ENCODE measurements around the gene MED31. TPM values are rescaled to one million over a fixed set of nuclear protein-coding genes. Genes with fewer than 3 reads are reported as not detected.

Gene MED31
- total RNA-seq, 2 experiments from 2014 or later: 18.3 TPM

- CTCF ChIA-PET: no interaction called here
- H3K4me3 Mint-ChIP-seq: no peak overlapping the region
- ATAC-seq (no peak), DNase-seq (no peak)
- no peaks in the 10 kb centered on the region for H3K4me1 Mint-ChIP-seq
- H3K36me3 Mint-ChIP-seq: no peaks in the 10 kb centered on the region
- no peaks in the 10 kb centered on the region for H3K9me3 Mint-ChIP-seq (ENCODE audit: low read depth)
- H3K27me3 Mint-ChIP-seq: peaks cover 50% of the 10 kb centered on the region
- H3K27ac Mint-ChIP-seq: no peak overlapping the region
Observed at GRCh38 chr17:6684460-6684783, 33.0 kb upstream of the MED31 start.

GRCh38 chr17:6683730-6684459 is 32.5 kb upstream of the MED31 start:
- ATAC-seq (no peak), DNase-seq (no peak)
- Mint-ChIP-seq H3K9me3 (ENCODE audit: low read depth) (no peaks in the 10 kb centered on the region), H3K4me3 (no peak overlapping the region), H3K27me3 (peaks cover 52% of the 10 kb centered on the region), H3K4me1 (no peaks in the 10 kb centered on the region), H3K36me3 (no peaks in the 10 kb centered on the region), H3K27ac (no peak overlapping the region)
- CTCF ChIA-PET: no interaction called here

DNA sequence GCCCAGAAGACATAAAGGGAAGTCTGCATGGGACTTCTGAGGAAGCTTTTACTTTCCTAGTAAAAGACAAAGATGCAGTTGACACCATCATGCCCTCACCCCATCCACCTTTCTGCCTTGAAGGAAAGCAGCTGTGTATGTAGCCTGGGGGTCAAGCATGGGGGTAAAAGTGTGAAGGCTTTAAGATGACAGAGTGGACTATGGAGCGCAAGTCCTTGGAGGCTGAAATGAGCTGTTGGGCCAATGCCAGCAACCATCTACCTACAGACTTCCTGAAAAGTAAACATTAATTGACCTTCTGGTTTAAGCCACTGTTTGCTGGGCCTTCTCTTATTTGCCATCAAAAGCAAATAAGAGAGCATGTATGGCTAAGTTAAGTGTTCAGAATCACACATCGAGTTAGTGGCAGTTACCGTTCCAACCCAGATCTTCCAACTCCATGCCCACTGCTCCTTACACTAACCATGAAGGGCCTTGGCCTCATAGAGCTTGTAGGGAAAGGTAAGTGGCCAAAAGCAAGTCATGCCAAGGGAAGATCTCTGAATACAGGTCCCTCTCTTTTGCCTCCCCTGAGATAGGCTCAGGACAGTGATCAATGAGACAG is 31.8 kb upstream of the MED31 start:
- ATAC-seq: no peak
- Mint-ChIP-seq H3K4me1 (no peaks in the 10 kb centered on the region), H3K27me3 (peaks cover 59% of the 10 kb centered on the region), H3K9me3 (ENCODE audit: low read depth) (no peaks in the 10 kb centered on the region), H3K27ac (no peak overlapping the region), H3K4me3 (no peak overlapping the region), H3K36me3 (no peaks in the 10 kb centered on the region)
- DNase-seq: no peak
- CTCF ChIA-PET: interaction anchor here (1.2 to 1.4 kb wide), 2 partner anchors 18 to 118 kb away, joined by 3 to 4 read pairs; no protein-coding TSS in a partner anchor

DNA sequence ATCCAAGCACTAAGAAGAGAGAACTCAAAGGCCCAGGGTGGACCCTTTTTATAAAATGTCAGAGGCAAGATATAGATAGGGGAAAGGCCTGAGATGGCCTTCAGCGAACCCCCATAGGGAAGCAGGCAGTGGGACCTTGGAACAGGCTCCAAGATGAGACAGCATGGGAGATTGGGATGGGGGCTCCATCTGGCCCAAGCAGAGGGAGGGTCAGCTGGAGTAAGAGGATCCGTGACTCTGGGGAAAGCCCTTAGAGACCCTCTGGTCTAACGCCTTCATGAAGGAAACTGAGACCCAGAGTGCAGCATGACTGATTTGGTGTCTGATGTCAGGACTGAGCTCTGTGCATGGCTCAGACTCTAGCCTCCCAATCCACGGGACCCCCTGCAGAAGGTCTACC is 30.9 kb upstream of the MED31 start:
- Mint-ChIP-seq H3K27me3 (peaks cover 61% of the 10 kb centered on the region), H3K4me3 (no peak overlapping the region), H3K36me3 (no peaks in the 10 kb centered on the region), H3K27ac (no peak overlapping the region), H3K4me1 (peaks cover 8% of the 10 kb centered on the region), H3K9me3 (ENCODE audit: low read depth) (no peaks in the 10 kb centered on the region)
- DNase-seq (no peak), ATAC-seq (no peak)
- CTCF ChIA-PET: interaction anchor here (1.2 to 1.6 kb wide), 4 partner anchors 16 to 119 kb away, joined by 3 to 5 read pairs (median 4); partner anchors contain the start of gene MED31

DNA sequence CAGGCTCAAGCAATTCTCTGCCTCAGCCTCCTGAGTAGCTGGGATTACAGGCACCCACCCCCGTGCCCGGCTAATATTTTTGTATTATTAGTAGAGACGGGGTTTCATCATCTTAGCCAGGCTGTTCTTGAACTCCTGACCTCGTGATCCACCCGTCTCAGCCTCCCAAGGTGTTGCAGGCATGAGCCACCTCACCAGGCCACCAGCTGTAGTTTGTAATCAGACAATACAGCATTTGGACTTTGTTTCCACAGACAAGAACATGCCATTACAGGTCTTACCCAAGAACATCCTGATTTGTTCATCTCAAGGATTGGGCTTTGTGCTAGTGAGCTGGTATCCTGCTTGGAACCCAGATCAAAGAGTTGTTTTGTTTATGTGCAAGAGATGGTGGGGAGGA is 30.3 kb upstream of the MED31 start:
- Mint-ChIP-seq H3K27me3 (peaks cover 60% of the 10 kb centered on the region), H3K9me3 (ENCODE audit: low read depth) (no peaks in the 10 kb centered on the region), H3K4me1 (peaks cover 12% of the 10 kb centered on the region), H3K4me3 (no peak overlapping the region), H3K36me3 (no peaks in the 10 kb centered on the region), H3K27ac (no peak overlapping the region)
- ATAC-seq (no peak), DNase-seq (no peak)
- CTCF ChIA-PET: interaction anchor here (1.4 to 1.6 kb wide), 3 partner anchors 15 to 31 kb away, joined by 4 to 5 read pairs (median 4); partner anchors contain the start of gene MED31

- H3K27ac Mint-ChIP-seq: no peak overlapping the region
- H3K9me3 Mint-ChIP-seq (ENCODE audit: low read depth): no peaks in the 10 kb centered on the region
- peaks cover 12% of the 10 kb centered on the region for H3K4me1 Mint-ChIP-seq
- H3K36me3 Mint-ChIP-seq: no peaks in the 10 kb centered on the region
- peaks cover 60% of the 10 kb centered on the region for H3K27me3 Mint-ChIP-seq
- ATAC-seq (no peak), DNase-seq (no peak)
- CTCF ChIA-PET: interaction anchor here (1.5 to 1.6 kb wide), 2 partner anchors 15 to 30 kb away, joined by 4 to 5 read pairs; partner anchors contain the start of gene MED31
- H3K4me3 Mint-ChIP-seq: no peak overlapping the region
Observed at GRCh38 chr17:6681176-6681575, 29.8 kb upstream of the MED31 start.

- DNase-seq: no peak
- no peak overlapping the region for H3K27ac Mint-ChIP-seq
- no peaks in the 10 kb centered on the region for H3K36me3 Mint-ChIP-seq
- CTCF ChIA-PET: interaction anchor here (1.8 kb wide), 1 partner anchor 12 kb away, joined by 7 read pairs; no protein-coding TSS in a partner anchor
- ATAC-seq: no peak
- peaks cover 12% of the 10 kb centered on the region for H3K4me1 Mint-ChIP-seq
- no peak overlapping the region for H3K4me3 Mint-ChIP-seq
- H3K27me3 Mint-ChIP-seq: peaks cover 62% of the 10 kb centered on the region
- no peaks in the 10 kb centered on the region for H3K9me3 Mint-ChIP-seq (ENCODE audit: low read depth)
Observed at GRCh38 chr17:6679241-6679640, 27.8 kb upstream of the MED31 start.

- Mint-ChIP-seq H3K36me3 (no peaks in the 10 kb centered on the region), H3K27me3 (peaks cover 57% of the 10 kb centered on the region), H3K4me1 (peaks cover 12% of the 10 kb centered on the region), H3K9me3 (ENCODE audit: low read depth) (no peaks in the 10 kb centered on the region), H3K27ac (no peak overlapping the region), H3K4me3 (no peak overlapping the region)
- DNase-seq (no peak), ATAC-seq (no peak)
- CTCF ChIA-PET: interaction anchor here (1.0 to 1.8 kb wide), 2 partner anchors 11 to 67 kb away, joined by 3 to 7 read pairs; no protein-coding TSS in a partner anchor
Observed at GRCh38 chr17:6677946-6678345, 26.5 kb upstream of the MED31 start.

GRCh38 chr17:6677158-6677831 is 25.9 kb upstream of the MED31 start:
- no peak overlapping the region for H3K4me3 Mint-ChIP-seq
- DNase-seq (peak; percentile 73), ATAC-seq (peak; percentile 50)
- H3K27me3 Mint-ChIP-seq: peaks cover 54% of the 10 kb centered on the region
- H3K27ac Mint-ChIP-seq: no peak overlapping the region
- H3K4me1 Mint-ChIP-seq: peaks cover 12% of the 10 kb centered on the region
- no peaks in the 10 kb centered on the region for H3K36me3 Mint-ChIP-seq
- H3K9me3 Mint-ChIP-seq (ENCODE audit: low read depth): no peaks in the 10 kb centered on the region
- CTCF ChIA-PET: interaction anchor here (1.0 to 1.3 kb wide), 2 partner anchors 10 to 141 kb away, joined by 3 to 5 read pairs; no protein-coding TSS in a partner anchor

DNA sequence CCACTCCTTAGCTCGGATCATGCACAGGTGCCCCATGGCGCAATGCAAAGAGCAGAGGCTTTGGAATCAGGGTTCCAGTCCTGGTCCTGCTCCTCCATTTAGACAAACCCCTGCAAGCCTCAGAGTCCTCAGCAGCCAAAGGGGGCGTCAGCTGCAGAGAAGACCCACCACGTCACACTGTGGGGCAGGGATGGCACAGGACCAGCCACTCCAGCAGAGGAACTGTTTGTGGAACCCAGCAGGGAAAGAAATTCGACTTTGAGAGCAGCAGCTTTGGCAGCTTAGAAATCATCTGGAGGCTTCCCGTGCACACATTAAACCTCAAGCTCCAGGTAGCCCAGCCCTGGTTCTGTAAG is 25.4 kb upstream of the MED31 start:
- DNase-seq (no peak), ATAC-seq (no peak)
- Mint-ChIP-seq H3K4me3 (no peak overlapping the region), H3K4me1 (peaks cover 12% of the 10 kb centered on the region), H3K27ac (no peak overlapping the region), H3K36me3 (no peaks in the 10 kb centered on the region), H3K9me3 (ENCODE audit: low read depth) (no peaks in the 10 kb centered on the region), H3K27me3 (peaks cover 49% of the 10 kb centered on the region)
- CTCF ChIA-PET: interaction anchor here (1.0 to 1.3 kb wide), 2 partner anchors 10 to 141 kb away, joined by 3 to 5 read pairs; no protein-coding TSS in a partner anchor

GRCh38 chr17:6675201-6675825 is 23.9 kb upstream of the MED31 start:
- H3K4me3 Mint-ChIP-seq: no peak overlapping the region
- DNase-seq: no peak
- peaks cover 12% of the 10 kb centered on the region for H3K4me1 Mint-ChIP-seq
- CTCF ChIA-PET: interaction anchor here (0.6 kb wide), 1 partner anchor 202 kb away, joined by 3 read pairs; no protein-coding TSS in a partner anchor
- no peaks in the 10 kb centered on the region for H3K36me3 Mint-ChIP-seq
- ATAC-seq: no peak
- H3K27me3 Mint-ChIP-seq: peaks cover 39% of the 10 kb centered on the region
- H3K27ac Mint-ChIP-seq: no peak overlapping the region
- no peaks in the 10 kb centered on the region for H3K9me3 Mint-ChIP-seq (ENCODE audit: low read depth)

DNA sequence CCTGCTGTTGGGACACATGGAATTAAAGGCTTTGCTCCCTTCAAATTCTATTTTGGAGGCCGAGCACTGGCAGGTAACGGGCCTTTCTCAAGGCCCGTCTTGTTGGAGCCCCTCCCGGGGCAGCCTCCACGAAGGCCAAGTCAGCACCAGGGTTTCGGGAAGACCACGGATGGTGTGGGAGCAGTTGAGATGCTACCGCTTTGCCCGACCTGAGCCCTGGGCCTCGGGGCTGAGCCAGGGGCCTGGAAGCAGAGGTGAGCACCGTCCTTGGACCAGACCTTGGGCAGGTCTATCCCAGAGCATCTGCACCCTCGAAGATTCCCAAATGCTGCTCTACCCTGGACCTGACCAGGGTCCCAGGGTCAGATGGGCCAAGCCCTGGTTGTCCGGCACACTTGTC is 23.2 kb upstream of the MED31 start:
- H3K4me1 Mint-ChIP-seq: peaks cover 12% of the 10 kb centered on the region
- H3K4me3 Mint-ChIP-seq: no peak overlapping the region
- no peaks in the 10 kb centered on the region for H3K36me3 Mint-ChIP-seq
- ATAC-seq (no peak), DNase-seq (no peak)
- no peak overlapping the region for H3K27ac Mint-ChIP-seq
- CTCF ChIA-PET: no interaction called here
- H3K27me3 Mint-ChIP-seq: peaks cover 33% of the 10 kb centered on the region
- H3K9me3 Mint-ChIP-seq (ENCODE audit: low read depth): no peaks in the 10 kb centered on the region

GRCh38 chr17:6671431-6671830 is 20.0 kb upstream of the MED31 start:
- Mint-ChIP-seq H3K36me3 (no peaks in the 10 kb centered on the region), H3K9me3 (ENCODE audit: low read depth) (no peaks in the 10 kb centered on the region), H3K4me3 (no peak overlapping the region), H3K27ac (no peak overlapping the region), H3K4me1 (no peaks in the 10 kb centered on the region), H3K27me3 (peaks cover 15% of the 10 kb centered on the region)
- ATAC-seq: no peak
- CTCF ChIA-PET: interaction anchor here (1.2 kb wide), 2 partner anchors 10 to 11 kb away, joined by 3 to 5 read pairs; no protein-coding TSS in a partner anchor
- no peak for DNase-seq
